ENCODE data around the gene TMEM120B.

TMEM120B gene

DNA sequence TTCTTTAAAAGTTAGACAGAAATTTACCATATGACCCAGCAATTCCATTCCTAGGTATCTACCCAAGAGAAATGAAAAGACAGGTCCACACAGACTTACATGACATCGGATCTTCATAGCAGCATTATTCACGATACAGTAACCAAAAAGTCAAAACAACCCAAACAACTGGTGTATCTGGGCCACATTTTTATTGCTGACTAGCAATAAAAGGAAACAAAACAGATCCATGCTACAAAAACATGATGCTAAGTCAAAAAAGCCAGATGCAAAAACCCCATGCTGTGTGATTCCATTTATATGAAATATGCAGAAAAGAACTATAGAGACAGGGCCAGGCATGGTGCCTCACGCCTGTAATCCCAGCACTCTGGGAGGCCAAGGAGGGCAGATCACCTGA, 12.9 kb downstream of the TMEM120B start:
- no peak overlapping the region for H3K9ac ChIP-seq (ENCODE audit: low read length)

GRCh38 chr12:121729021-121729420, 16.5 kb downstream of the TMEM120B start:
- no peak for TF ChIP-seq EZH2 (IDR thresholded peaks at IDR 0.05; ENCODE audit: borderline replicate concordance, low read length)
- TF ChIP-seq, protein P1, sequence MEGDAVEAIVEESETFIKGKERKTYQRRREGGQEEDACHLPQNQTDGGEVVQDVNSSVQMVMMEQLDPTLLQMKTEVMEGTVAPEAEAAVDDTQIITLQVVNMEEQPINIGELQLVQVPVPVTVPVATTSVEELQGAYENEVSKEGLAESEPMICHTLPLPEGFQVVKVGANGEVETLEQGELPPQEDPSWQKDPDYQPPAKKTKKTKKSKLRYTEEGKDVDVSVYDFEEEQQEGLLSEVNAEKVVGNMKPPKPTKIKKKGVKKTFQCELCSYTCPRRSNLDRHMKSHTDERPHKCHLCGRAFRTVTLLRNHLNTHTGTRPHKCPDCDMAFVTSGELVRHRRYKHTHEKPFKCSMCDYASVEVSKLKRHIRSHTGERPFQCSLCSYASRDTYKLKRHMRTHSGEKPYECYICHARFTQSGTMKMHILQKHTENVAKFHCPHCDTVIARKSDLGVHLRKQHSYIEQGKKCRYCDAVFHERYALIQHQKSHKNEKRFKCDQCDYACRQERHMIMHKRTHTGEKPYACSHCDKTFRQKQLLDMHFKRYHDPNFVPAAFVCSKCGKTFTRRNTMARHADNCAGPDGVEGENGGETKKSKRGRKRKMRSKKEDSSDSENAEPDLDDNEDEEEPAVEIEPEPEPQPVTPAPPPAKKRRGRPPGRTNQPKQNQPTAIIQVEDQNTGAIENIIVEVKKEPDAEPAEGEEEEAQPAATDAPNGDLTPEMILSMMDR (IDR thresholded peaks at IDR 0.05; ENCODE audit: low read length): no peak
- no peaks in the 10 kb centered on the region for H4K20me1 ChIP-seq (ENCODE audit: insufficient read depth, low read length)
- no peaks in the 10 kb centered on the region for H3F3A ChIP-seq (ENCODE audit: insufficient read depth, low read length)
- H3K36me3 ChIP-seq (ENCODE audit: insufficient read depth, low read length): peaks cover 9% of the 10 kb centered on the region; the same call in 1 of the 2 replicates
- no peak overlapping the region for H2AFZ ChIP-seq (ENCODE audit: low read length)
- H3K9me3 ChIP-seq (ENCODE audit: low read length): no peaks in the 10 kb centered on the region
- H3K4me3 ChIP-seq (ENCODE audit: low read depth, low read length, poor library complexity, severe bottlenecking): no peak overlapping the region
- no peak overlapping the region for H3K4me2 ChIP-seq (ENCODE audit: low read length)
- H3K9me2 ChIP-seq (ENCODE audit: low read depth, low read length): no peaks in the 10 kb centered on the region
- no peak overlapping the region for H3K9ac ChIP-seq (ENCODE audit: low read length)
- no peaks in the 10 kb centered on the region for H3K4me1 ChIP-seq (ENCODE audit: insufficient read depth, low read length, severe bottlenecking)
- peaks cover 7% of the 10 kb centered on the region; the same call in 1 of the 2 replicates for H3K79me2 ChIP-seq (ENCODE audit: insufficient read depth, low read length)
- H3K27ac ChIP-seq (ENCODE audit: low read depth, low read length, poor library complexity, severe bottlenecking): no peak overlapping the region
- no peaks in the 10 kb centered on the region for H3K27me3 ChIP-seq (ENCODE audit: insufficient read depth, low read length)

More for the DNA sequence above, 12.9 kb downstream of the TMEM120B start:
- no peaks in the 10 kb centered on the region for H4K20me1 ChIP-seq (ENCODE audit: insufficient read depth, low read length)
- H3K9me3 ChIP-seq (ENCODE audit: low read length): no peaks in the 10 kb centered on the region
- H3K4me3 ChIP-seq (ENCODE audit: low read depth, low read length, poor library complexity, severe bottlenecking): no peak overlapping the region
- no peak overlapping the region for H3K4me2 ChIP-seq (ENCODE audit: low read length)
- H2AFZ ChIP-seq (ENCODE audit: low read length): no peak overlapping the region
- no peaks in the 10 kb centered on the region for H3K4me1 ChIP-seq (ENCODE audit: insufficient read depth, low read length, severe bottlenecking)
- H3K79me2 ChIP-seq (ENCODE audit: insufficient read depth, low read length): peaks cover 7% of the 10 kb centered on the region; the same call in 1 of the 2 replicates
- no peaks in the 10 kb centered on the region for H3K9me2 ChIP-seq (ENCODE audit: low read depth, low read length)
- H3K36me3 ChIP-seq (ENCODE audit: insufficient read depth, low read length): peaks cover 9% of the 10 kb centered on the region; the same call in 1 of the 2 replicates
- no peaks in the 10 kb centered on the region; the same call in 1 of the 2 replicates for H3F3A ChIP-seq (ENCODE audit: insufficient read depth, low read length)
- TF ChIP-seq, protein P1 (IDR thresholded peaks at IDR 0.05; ENCODE audit: low read length): no peak
- no peak for TF ChIP-seq EZH2 (IDR thresholded peaks at IDR 0.05; ENCODE audit: borderline replicate concordance, low read length)
- H3K27me3 ChIP-seq (ENCODE audit: insufficient read depth, low read length): no peaks in the 10 kb centered on the region
- no peak overlapping the region for H3K27ac ChIP-seq (ENCODE audit: low read depth, low read length, poor library complexity, severe bottlenecking)

DNA sequence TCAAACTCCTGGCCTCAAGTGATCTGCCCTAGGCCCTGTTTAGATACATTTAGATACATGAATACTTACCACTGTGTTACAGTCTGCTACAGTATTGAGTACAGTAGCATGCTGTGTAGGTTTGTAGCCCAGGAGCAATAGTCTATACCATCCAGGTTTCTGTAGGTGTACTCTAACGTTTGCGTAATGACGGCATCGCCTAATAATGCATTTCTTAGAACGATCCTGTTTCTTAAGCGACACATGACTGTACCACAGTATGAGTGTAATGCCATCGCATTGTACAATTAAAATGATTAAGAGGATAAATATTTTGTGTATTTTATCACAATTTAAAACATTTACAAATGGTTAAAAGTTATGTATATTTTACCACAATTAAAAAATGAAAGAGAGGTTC, 18.9 kb downstream of the TMEM120B start:
- no peaks in the 10 kb centered on the region for H3K9me2 ChIP-seq (ENCODE audit: low read depth, low read length)
- H3K27ac ChIP-seq (ENCODE audit: low read depth, low read length, poor library complexity, severe bottlenecking): no peak overlapping the region
- no peak overlapping the region for H3K4me2 ChIP-seq (ENCODE audit: low read length)
- H3K36me3 ChIP-seq (ENCODE audit: insufficient read depth, low read length): no peaks in the 10 kb centered on the region
- no peaks in the 10 kb centered on the region for H3K79me2 ChIP-seq (ENCODE audit: insufficient read depth, low read length)
- no peaks in the 10 kb centered on the region for H3K27me3 ChIP-seq (ENCODE audit: insufficient read depth, low read length)
- no peak overlapping the region for H3K9ac ChIP-seq (ENCODE audit: low read length)
- no peak overlapping the region for H2AFZ ChIP-seq (ENCODE audit: low read length)
- no peaks in the 10 kb centered on the region for H3K9me3 ChIP-seq (ENCODE audit: low read length)
- no peak for TF ChIP-seq EZH2 (IDR thresholded peaks at IDR 0.05; ENCODE audit: borderline replicate concordance, low read length)
- TF ChIP-seq, protein P1 (IDR thresholded peaks at IDR 0.05; ENCODE audit: low read length): no peak
- no peak overlapping the region for H3K4me3 ChIP-seq (ENCODE audit: low read depth, low read length, poor library complexity, severe bottlenecking)
- H3K4me1 ChIP-seq (ENCODE audit: insufficient read depth, low read length, severe bottlenecking): no peaks in the 10 kb centered on the region
- H4K20me1 ChIP-seq (ENCODE audit: insufficient read depth, low read length): no peaks in the 10 kb centered on the region
- no peaks in the 10 kb centered on the region for H3F3A ChIP-seq (ENCODE audit: insufficient read depth, low read length)

All from OCI-LY1 (cell line).